Amygdala (tissue), 56 donors: ENCODE results near the gene PMEPA1.
A peak's percentile ranks its signal among the peaks of the same experiment; 100 is the strongest.

Experiments
- DNase-seq, 56 donors: peaks; one replicate each; lab custom pipeline; 2025; lab: John Stamatoyannopoulos, UW

PMEPA1 gene

DNA sequence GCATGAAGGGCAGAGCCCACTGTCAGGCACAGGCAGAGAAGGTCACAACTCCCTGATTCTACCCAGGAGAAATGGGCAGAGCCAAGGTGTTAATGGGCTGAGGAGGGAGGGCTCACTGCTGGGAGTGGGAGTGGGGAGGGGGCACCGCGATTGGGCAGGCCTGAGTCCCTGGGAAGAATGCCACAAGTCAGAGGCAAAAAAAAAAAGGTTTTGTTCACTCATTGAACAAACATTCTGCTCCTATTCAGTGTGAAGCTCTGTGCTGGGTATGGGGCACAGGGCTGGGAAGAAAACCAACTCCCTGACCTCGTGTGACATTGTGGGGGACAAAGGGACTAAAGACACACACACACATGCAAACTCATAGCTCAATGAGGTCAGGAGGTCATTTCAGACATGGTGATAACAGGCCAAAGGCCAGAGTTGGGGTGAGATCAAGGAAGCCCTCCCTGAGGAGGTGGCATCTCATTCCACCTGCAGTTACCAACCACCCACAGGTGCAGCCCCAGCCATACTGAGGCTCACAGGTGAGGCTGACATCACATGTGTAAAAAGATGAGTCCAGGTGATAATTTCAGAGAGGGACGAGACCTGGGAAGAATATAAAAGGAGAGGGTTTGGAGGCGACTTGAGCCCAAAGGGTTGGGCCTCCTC is 3.2 kb upstream of the PMEPA1 start:
- DNase-seq = peak in 8 of 56 donors; percentile 8 to 24 (median 18)

GRCh38 chr20:57712341-57712740 is 2.5 kb upstream of the PMEPA1 start:
- DNase-seq = no peak

DNA sequence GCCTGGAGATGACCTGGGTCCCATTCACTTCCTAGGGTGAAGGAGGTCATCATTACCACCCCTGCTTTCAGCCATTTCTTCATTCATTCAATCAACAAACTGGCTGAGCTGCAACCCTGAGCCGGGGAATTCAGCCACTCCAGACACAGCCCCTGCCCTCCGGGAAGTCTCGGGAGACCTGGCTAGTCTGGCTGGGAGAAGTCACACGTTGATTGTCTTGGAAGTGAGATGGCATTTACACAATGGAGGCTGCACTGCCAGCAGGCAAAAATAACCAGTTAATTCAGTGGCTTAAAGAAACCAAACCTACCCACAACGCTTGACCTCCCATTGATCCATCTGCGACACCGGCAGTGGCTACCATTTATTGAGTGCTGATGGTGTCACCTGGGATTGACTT is 2.0 kb upstream of the PMEPA1 start:
- DNase-seq = no peak

GRCh38 chr20:57711311-57711712 is 1.5 kb upstream of the PMEPA1 start:
- no peak for DNase-seq

- DNase-seq = no peak
These were observed 1.0 kb upstream of the PMEPA1 start for GRCh38 chr20:57710841-57711240.

- DNase-seq = peak in 6 of 56 donors; percentile 12 to 53 (median 23)
These were observed 831 bp downstream of the PMEPA1 start for GRCh38 chr20:57708694-57709673.

DNA sequence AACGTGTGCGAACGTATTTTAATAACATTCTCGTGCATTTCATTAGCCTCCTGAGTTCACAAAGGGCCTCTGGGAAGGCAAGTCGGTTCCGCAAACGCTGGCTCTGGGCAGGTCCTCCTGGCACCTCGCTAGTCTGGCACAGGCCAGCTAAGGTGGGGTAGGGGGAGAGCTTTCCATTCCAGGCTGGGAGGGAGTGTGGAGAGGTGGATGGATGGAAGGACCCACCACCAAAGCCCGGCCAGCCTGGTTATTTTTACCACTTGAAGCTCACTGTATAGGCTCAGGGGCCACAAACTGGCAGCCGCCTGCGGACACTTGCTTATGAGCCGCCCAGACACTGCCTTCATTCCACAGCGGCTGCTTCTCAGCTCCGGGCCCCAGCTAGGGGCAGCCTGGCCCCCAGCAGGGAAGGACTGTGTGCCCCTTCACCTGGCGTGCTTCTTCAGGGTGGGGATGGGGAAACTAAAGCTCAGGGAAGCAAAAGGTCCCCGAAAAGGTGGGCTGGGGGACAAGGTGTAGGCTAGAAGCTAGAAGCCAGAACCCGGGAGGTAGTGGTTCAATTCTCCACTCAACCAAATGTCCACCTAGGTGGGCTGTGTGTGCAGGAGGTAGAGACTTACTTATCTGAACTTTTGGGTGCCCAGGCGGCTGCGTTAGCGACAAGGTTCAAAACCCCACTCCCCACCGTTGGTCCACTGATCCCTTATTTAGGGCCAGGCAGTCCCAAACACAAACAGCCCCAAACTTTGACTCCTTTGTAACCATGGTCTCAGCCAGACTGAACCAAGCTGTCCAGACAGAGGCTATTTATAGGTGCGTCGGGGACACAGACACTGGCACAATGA is 1.7 kb downstream of the PMEPA1 start:
- peak in 2 of 56 donors; percentile 14 to 30 for DNase-seq

DNA sequence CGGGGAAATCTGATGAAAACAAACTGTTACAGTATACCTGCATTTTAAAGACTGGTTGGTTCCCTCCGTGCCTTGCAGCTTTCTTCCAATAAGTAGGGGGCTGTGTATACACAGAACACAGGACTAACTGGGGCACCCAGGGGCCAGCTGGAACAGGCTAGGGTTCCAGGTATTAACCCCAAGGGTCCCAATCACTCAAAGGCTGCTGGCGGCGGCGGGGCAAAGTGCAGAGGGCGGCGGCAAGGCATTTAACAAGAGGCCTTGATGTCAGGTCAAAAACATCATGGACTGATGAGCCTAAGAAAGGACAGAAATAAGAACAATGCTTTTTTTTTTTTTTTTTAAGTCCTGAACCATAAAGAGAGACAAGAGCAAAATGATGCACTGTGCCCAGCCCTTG is 2.5 kb downstream of the PMEPA1 start:
- no peak for DNase-seq

- no peak for DNase-seq
These were observed 4.5 kb downstream of the PMEPA1 start for GRCh38 chr20:57705127-57705899.

DNA sequence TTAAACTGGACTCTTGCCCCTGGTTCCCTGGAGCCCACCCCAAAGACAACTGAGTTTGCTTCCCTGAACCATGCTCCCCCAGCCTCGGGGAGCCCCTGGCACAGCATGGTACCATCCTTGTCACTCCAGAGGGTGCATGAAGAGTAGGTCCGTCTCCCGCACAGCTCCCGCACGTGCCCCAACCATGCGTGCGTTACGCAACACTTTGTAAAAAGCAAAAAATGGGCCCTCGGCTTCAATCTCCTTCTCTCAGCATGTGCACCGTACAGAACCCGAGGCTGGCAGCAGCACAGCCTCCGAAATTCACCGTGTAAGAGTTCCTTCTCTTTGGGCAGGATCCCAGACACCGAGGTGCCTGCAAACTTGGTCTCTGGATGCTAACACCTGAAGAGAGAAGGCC is 5.6 kb downstream of the PMEPA1 start:
- no peak for DNase-seq

- DNase-seq = no peak
These were observed 6.8 kb downstream of the PMEPA1 start for GRCh38 chr20:57703013-57703412.

DNA sequence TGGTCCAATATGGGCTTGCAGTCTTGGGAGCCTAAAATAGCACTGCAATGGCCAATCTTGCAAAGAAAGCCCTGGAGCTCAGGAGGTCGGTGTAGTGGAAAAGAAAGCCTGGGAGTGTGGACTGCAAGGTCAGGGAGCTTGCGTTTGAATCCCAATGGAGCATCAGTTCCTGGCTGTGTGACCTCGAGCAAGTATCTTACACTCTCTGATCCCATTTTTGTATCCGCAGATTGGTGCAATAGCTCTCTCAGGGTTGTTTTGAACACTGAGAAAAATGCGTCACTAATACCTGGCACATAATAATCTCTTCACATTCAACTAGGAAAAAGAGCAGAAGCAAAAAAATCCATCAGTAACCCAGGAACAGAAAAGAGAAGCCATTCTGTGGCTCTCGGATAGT is 7.3 kb downstream of the PMEPA1 start:
- no peak for DNase-seq

- DNase-seq = no peak
These were observed 7.7 kb downstream of the PMEPA1 start for GRCh38 chr20:57702091-57702490.

GRCh38 chr20:57701651-57702050 is 8.2 kb downstream of the PMEPA1 start:
- DNase-seq = no peak

- no peak for DNase-seq
These were observed 8.7 kb downstream of the PMEPA1 start for GRCh38 chr20:57701090-57701489.

GRCh38 chr20:57699395-57699794 is 10.4 kb downstream of the PMEPA1 start:
- DNase-seq = no peak

- DNase-seq = no peak
These were observed 10.9 kb downstream of the PMEPA1 start for GRCh38 chr20:57698867-57699275.

DNA sequence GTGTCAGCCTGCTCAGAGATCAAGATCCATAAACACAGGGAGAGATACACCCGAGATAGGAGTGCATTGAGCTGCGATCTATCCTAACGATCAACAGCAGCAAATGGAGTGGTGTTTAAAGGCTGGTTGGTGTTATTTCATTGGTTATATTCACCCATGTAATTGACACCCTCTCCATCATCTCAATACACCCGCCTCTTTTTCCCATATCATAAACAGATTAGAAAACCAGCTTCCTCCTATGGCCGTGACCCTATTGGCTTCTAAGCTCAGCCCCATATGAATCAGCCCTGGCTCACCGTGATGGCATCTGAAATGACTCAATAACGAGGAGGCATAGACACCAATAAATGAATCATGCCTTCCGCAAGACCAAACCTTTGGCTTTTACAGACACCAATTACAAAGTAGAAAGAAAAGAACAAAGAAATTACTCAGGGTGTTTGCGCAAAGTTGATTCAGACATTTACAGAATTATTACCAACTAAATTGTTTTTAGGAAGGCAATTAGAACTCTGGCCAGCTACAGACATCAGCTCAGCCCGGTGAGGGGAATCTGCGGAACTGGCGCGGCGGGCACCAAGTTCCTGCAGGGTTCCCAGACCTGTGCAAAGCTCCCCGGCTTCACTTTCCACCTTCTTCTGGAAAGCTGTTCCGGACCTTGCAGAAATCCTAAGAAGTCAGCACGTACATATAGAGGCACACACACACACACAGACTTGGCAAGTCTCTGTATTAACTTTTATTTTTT is 11.5 kb downstream of the PMEPA1 start:
- DNase-seq = no peak

DNA sequence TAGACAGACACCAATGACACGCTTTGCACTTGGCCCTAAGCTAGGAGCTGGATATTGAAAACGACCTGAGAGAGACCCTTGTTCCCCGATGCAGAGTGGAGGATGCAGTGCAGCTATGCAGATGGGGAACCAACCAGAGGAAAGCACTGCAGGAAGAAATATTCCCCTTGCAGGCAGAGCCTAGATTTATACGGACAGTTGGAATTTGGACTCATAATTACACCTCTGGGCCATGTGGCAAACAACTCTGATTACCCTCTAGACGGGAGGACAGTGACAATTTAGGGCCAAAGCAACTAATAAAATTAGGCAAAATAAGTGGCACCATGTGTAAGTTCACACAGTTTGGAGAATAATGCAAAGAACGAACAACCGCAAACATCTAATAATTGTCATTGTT is 12.3 kb downstream of the PMEPA1 start:
- DNase-seq = no peak
